Measurements from ENCODE around the gene ITGAL.
"Not testable (repeated sequence)": the region's sequence is repeated elsewhere in the genome, so short reads cannot be mapped to it uniquely, and the experiment has no call there.

The ITGAL gene

GRCh38 chr16:30472328-30472942 lies at the start of gene ITGAL:
ITGAL (plus strand) TSS chr16:30472742; CDS start chr16:30472838, 96 bp downstream.
- peak; percentile 82 to 90 for DNase-seq

DNA sequence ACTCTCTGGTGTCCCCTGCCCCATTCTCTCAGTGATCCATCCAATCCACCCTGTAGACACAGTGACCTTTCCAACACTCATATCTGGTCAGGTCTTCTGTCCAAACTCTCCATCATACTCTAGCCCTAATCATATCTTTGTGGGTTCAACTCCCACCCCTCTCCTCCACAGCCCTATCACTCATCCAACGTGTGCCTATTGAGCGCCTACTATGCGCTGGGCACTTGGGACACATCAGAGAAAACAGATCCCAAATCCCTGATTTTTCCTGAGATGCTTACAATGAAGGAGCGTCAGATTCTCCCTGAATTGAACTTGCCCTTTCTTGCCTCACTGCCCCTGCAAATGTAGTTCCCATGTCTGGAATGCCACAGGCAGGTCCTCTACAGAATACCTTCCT lies 44.5 kb upstream of the ITGAL start:
- no peak for DNase-seq

- DNase-seq, result no peak
Measured at GRCh38 chr16:30429418-30429677, 43.2 kb upstream of the ITGAL start.

- peak; percentile 98 to 99 for DNase-seq
Measured at GRCh38 chr16:30429678-30430427, 42.7 kb upstream of the ITGAL start, which contains the start of gene DCTPP1. DCTPP1 (minus strand) TSS chr16:30430030; CDS start chr16:30429980, 50 bp downstream.

DNA sequence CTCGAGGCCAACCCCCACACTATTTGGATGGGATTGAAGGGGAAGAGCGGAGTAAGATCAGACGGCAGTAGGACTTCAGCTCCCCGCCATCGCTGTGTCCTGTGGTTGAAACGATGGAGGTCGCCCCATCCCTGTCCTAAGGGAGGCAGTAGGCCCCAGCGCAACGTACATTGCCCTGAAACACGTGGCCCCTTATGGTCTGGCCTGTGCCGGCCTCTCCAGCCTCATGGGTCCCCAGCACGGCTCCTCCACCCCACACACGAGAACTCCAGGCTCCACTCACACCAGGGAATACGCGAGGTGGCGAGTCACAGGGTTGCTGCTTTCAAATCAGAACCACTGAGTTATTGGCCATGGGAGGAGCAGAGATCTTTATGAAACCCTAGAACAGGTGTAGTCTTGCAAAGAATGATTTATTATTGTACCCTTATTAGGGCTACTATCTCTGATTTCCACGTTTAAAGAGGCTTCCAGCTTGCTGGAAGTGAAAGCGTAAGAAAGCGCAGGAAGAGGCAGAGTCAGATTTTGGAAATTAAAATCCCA lies 42.0 kb upstream of the ITGAL start:
- no peak for DNase-seq

- DNase-seq, result no peak
Measured at GRCh38 chr16:30434852-30435251, 37.7 kb upstream of the ITGAL start.

- no peak for DNase-seq
Measured at GRCh38 chr16:30437511-30438046, 35.0 kb upstream of the ITGAL start.

- DNase-seq, result no peak
Measured at GRCh38 chr16:30438835-30439234, 33.7 kb upstream of the ITGAL start.

GRCh38 chr16:30439720-30440348 lies 32.7 kb upstream of the ITGAL start:
- DNase-seq, result no peak

GRCh38 chr16:30443631-30444030 lies 28.9 kb upstream of the ITGAL start:
- DNase-seq, result no peak

GRCh38 chr16:30444231-30445148 lies 28.1 kb upstream of the ITGAL start:
- DNase-seq, result no peak

DNA sequence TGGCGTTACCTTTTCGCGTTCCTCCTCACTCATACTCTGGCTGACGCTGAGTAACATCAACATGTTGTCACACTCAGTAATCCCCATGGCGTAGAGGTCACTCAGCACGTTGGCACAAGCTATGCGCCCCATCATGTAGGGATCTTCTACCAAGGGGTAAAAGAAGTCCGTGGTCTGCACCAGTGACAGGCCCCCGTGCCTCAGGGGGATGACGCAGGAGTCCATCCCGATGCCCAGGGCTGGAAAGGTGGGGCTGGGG lies 27.5 kb upstream of the ITGAL start:
- DNase-seq, result no peak

- peak; percentile 95 to 97 for DNase-seq
Measured at GRCh38 chr16:30445408-30446202, 26.9 kb upstream of the ITGAL start, which contains the start of gene SEPHS2. SEPHS2 (minus strand) TSS chr16:30445874; CDS start chr16:30445727, 147 bp downstream.

DNA sequence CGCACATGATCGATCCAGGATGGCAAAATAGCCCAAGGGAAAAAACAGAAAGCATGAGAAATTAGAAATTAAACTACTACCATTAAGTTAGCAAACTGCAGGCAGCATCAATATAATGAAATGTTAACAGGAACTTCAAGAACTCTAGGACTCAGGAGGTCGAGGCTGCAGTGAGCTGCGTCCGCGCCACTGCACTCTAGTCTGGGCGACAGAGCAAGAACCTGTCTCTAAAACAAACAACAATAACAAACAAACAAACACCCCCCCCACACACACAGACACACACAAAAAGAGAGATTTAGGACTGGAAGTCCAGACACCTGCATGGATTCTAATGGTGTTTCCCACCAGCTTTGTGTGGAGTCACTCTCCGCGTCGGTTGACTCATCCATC lies 26.3 kb upstream of the ITGAL start:
- DNase-seq, result no peak

DNA sequence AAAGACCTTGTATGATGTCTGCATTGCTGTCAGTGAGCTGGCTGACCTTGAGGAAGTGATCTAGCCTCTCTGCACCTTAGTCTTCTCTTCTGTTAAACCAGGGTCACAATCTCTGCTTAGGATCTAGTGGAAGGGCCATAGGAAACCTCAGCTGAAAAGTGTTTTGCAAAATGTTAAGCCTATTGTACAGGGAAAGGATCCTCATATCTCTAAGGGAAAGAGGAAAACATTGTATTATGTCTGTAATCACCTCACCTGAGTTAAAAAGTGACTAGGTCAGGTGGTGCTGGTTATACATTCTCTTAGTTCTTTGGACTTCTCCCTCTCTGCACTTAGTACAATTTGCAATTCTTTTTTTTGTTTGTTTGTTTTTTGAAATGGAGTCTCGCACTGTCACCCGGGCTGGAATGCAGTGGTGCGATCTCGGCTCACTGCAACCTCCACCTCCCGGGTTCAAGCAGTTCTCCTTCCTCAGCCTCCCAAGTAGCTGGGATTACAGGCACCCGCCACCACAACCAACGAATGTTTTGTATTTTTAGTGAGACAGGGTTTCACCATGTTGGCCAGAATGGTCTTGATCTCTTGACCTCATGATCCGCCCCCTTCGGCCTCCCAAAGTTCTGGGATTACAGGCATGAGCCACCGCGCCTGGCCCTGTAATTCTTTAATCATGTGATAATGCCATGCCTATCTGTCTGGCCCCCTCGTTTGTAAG lies 24.9 kb upstream of the ITGAL start:
- no peak for DNase-seq

- DNase-seq, result no peak
Measured at GRCh38 chr16:30449116-30449435, 23.5 kb upstream of the ITGAL start.

- not testable (repeated sequence) for DNase-seq
Measured at GRCh38 chr16:30452709-30453580, 19.6 kb upstream of the ITGAL start.

GRCh38 chr16:30456302-30456701 lies 16.2 kb upstream of the ITGAL start:
- no peak for DNase-seq

- DNase-seq, result no peak
Measured at GRCh38 chr16:30457256-30457655, 15.3 kb upstream of the ITGAL start.
